Measurements from ENCODE around the gene KDM4C. TPM values are rescaled to one million over a fixed set of nuclear protein-coding genes. Genes with fewer than 3 reads are reported as not detected.

KDM4C gene
- total and polyA plus RNA-seq, 2 experiments from 2014 or later = 14.3 to 20.6 TPM

GRCh38 chr9:6904371-6904770 is 146.6 kb downstream of the KDM4C start:
- Histone ChIP-seq H4K20me1 (ENCODE audit: insufficient read depth) (no peaks in the 10 kb centered on the region), H3K4me1 (ENCODE audit: insufficient read depth) (peaks cover 7% of the 10 kb centered on the region), H3F3A (ENCODE audit: insufficient read depth) (no peaks in the 10 kb centered on the region), H3K9me3 (ENCODE audit: low read depth) (no peaks in the 10 kb centered on the region), H3K4me2 (ENCODE audit: unreplicated experiment) (no peak overlapping the region), H3K27ac (no peak overlapping the region), H3K9me2 (ENCODE audit: insufficient read depth) (no peaks in the 10 kb centered on the region), H3K4me3 (no peak overlapping the region), H3K9ac (no peak overlapping the region), H3K27me3 (replicated peaks; ENCODE audit: insufficient read depth) (no peaks in the 10 kb centered on the region), H3K79me2 (ENCODE audit: insufficient read depth) (no peaks in the 10 kb centered on the region), H3K36me3 (ENCODE audit: low read depth) (no peaks in the 10 kb centered on the region; the same call in 1 of the 2 replicates), H2AFZ (no peak overlapping the region)
- WGBS, 2 experiments (ENCODE audit: low coverage in 1 of 2, low lambda C conversion rate in 2 of 2, missing lambda C conversion rate in 2 of 2) = 91 to 96% methylated on average over 2 of the region's 2 CpGs
- TF ChIP-seq EZH2phosphoT487 (IDR thresholded peaks at IDR 0.05; ENCODE audit: insufficient read depth, low read depth) = no peak
- TF ChIP-seq EZH2 (IDR thresholded peaks at IDR 0.05; ENCODE audit: insufficient read depth, poor library complexity, severe bottlenecking) = no peak
- no peak for DNase-seq
- in situ Hi-C loops (cut with MboI) = loop anchor here (25.0 kb wide), 1 partner anchor 633 kb away; no protein-coding TSS in a partner anchor

DNA sequence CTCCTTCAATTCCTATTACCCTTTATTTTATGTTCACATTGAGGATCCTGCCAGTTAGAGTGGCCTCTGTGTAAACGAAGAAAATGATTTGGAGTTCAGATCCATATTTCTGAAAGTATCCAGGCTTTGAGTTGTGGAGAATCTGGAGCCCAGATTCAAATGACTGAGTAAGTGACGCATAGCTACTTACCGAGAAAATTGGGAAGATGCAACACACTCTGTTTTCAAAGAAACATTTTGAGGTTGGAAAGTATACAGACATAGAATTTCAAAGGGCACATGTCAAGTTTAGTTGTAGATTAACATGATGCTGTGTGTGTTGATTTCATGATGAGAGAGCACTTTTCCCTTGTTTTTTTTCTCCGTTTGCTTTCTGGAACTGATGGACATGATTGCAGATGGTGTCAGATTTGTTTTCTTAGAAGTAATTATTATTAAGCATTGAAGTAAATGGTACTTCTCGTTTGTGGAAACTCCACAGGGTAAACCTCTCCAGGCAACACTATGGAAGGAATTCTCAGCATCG is 148.1 kb downstream of the KDM4C start:
- H3K9me3 ChIP-seq (ENCODE audit: low read depth) = no peaks in the 10 kb centered on the region
- no peaks in the 10 kb centered on the region for H3F3A ChIP-seq (ENCODE audit: insufficient read depth)
- no peak overlapping the region for H3K4me3 ChIP-seq
- H3K9me2 ChIP-seq (ENCODE audit: insufficient read depth) = no peaks in the 10 kb centered on the region
- no peaks in the 10 kb centered on the region for H4K20me1 ChIP-seq (ENCODE audit: insufficient read depth)
- in situ Hi-C loops (cut with MboI) = loop anchor here (25.0 kb wide), 1 partner anchor 631 kb away; no protein-coding TSS in a partner anchor
- no peak overlapping the region for H2AFZ ChIP-seq
- H3K9ac ChIP-seq = no peak overlapping the region
- TF ChIP-seq EZH2phosphoT487 (IDR thresholded peaks at IDR 0.05; ENCODE audit: insufficient read depth, low read depth) (no peak), EZH2 (IDR thresholded peaks at IDR 0.05; ENCODE audit: insufficient read depth, poor library complexity, severe bottlenecking) (no peak)
- DNase-seq = no peak
- WGBS, 2 experiments (ENCODE audit: low coverage in 1 of 2, low lambda C conversion rate in 2 of 2, missing lambda C conversion rate in 2 of 2) = 64 to 72% methylated on average over 6 of the region's 6 CpGs
- H3K27ac ChIP-seq = no peak overlapping the region
- H3K4me2 ChIP-seq (ENCODE audit: unreplicated experiment) = no peak overlapping the region
- H3K4me1 ChIP-seq (ENCODE audit: insufficient read depth) = peaks cover 7% of the 10 kb centered on the region
- no peaks in the 10 kb centered on the region for H3K79me2 ChIP-seq (ENCODE audit: insufficient read depth)
- H3K27me3 ChIP-seq (replicated peaks; ENCODE audit: insufficient read depth) = no peaks in the 10 kb centered on the region
- no peaks in the 10 kb centered on the region; the same call in 1 of the 2 replicates for H3K36me3 ChIP-seq (ENCODE audit: low read depth)

DNA sequence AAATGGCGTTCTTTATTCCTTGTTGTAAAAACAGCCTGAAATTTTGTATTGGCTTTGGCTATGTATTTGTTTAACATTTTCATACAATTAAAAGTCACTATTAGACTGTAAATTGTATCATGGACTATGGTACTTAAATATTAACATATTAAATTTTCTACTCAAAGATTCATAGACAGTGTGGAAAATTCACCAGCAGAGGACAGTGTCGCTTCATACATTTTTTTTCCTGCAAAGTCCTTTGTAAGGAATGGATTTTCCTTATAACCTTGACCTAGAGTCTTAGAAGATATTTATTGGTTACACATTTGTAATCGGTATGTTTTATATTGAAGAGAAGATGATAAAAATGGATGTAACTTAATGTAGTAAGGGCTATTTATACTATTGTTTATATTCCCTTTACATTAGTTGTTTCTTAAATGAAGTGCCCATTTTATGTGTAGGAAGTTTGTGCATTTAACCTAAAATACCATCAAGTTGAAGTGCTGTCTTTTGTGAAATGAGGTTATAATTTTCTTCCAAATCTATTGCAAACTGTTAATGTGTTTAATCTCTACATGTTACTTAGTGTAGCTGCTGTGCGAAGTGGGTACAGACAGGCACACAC is 150.1 kb downstream of the KDM4C start:
- Histone ChIP-seq H4K20me1 (ENCODE audit: insufficient read depth) (no peaks in the 10 kb centered on the region), H3K4me1 (ENCODE audit: insufficient read depth) (peaks cover 10% of the 10 kb centered on the region), H3K4me2 (ENCODE audit: unreplicated experiment) (no peak overlapping the region), H3K27me3 (replicated peaks; ENCODE audit: insufficient read depth) (no peaks in the 10 kb centered on the region), H3K4me3 (no peak overlapping the region), H2AFZ (no peak overlapping the region), H3K9me2 (ENCODE audit: insufficient read depth) (no peaks in the 10 kb centered on the region), H3K9ac (no peak overlapping the region), H3F3A (ENCODE audit: insufficient read depth) (no peaks in the 10 kb centered on the region), H3K27ac (no peak overlapping the region), H3K9me3 (ENCODE audit: low read depth) (no peaks in the 10 kb centered on the region), H3K36me3 (ENCODE audit: low read depth) (no peaks in the 10 kb centered on the region; the same call in 1 of the 2 replicates), H3K79me2 (ENCODE audit: insufficient read depth) (no peaks in the 10 kb centered on the region)
- DNase-seq = peak; percentile 48
- 82 to 85% methylated on average over 4 of the region's 4 CpGs for WGBS, 2 experiments (ENCODE audit: low coverage in 1 of 2, low lambda C conversion rate in 2 of 2, missing lambda C conversion rate in 2 of 2)
- in situ Hi-C loops (cut with MboI) = loop anchor here (25.0 kb wide), 1 partner anchor 629 kb away; no protein-coding TSS in a partner anchor
- TF ChIP-seq EZH2 (IDR thresholded peaks at IDR 0.05; ENCODE audit: insufficient read depth, poor library complexity, severe bottlenecking) (no peak), EZH2phosphoT487 (IDR thresholded peaks at IDR 0.05; ENCODE audit: insufficient read depth, low read depth) (no peak)

GRCh38 chr9:6909181-6909580 is 151.4 kb downstream of the KDM4C start:
- no peak overlapping the region for H3K27ac ChIP-seq
- H3K4me2 ChIP-seq (ENCODE audit: unreplicated experiment) = no peak overlapping the region
- no peaks in the 10 kb centered on the region for H4K20me1 ChIP-seq (ENCODE audit: insufficient read depth)
- no peaks in the 10 kb centered on the region; the same call in 1 of the 2 replicates for H3K36me3 ChIP-seq (ENCODE audit: low read depth)
- WGBS, 2 experiments (ENCODE audit: low coverage in 1 of 2, low lambda C conversion rate in 2 of 2, missing lambda C conversion rate in 2 of 2) = 53% methylated on average over 1 of the region's 1 CpG
- TF ChIP-seq EZH2phosphoT487 (IDR thresholded peaks at IDR 0.05; ENCODE audit: insufficient read depth, low read depth) (no peak), EZH2 (IDR thresholded peaks at IDR 0.05; ENCODE audit: insufficient read depth, poor library complexity, severe bottlenecking) (no peak)
- no peak for DNase-seq
- 0 out of 2 replicates have a peak, but pooled peaks cover 7% of the 10 kb centered on the region for H3K79me2 ChIP-seq (ENCODE audit: insufficient read depth)
- in situ Hi-C loops (cut with MboI) = loop anchor here (25.0 kb wide), 1 partner anchor 628 kb away; no protein-coding TSS in a partner anchor
- peaks cover 9% of the 10 kb centered on the region for H3K4me1 ChIP-seq (ENCODE audit: insufficient read depth)
- H3F3A ChIP-seq (ENCODE audit: insufficient read depth) = no peaks in the 10 kb centered on the region
- no peaks in the 10 kb centered on the region for H3K9me3 ChIP-seq (ENCODE audit: low read depth)
- H3K4me3 ChIP-seq = no peak overlapping the region
- no peak overlapping the region for H2AFZ ChIP-seq
- no peak overlapping the region for H3K9ac ChIP-seq
- H3K9me2 ChIP-seq (ENCODE audit: insufficient read depth) = no peaks in the 10 kb centered on the region
- no peaks in the 10 kb centered on the region for H3K27me3 ChIP-seq (replicated peaks; ENCODE audit: insufficient read depth)
